Activated T-cell treated with anti-CD3 and anti-CD28 coated beads for 48 hours (primary cell): ENCODE measurements around the gene DOK7.
"Not testable (repeated sequence)": the region's sequence is repeated elsewhere in the genome, so short reads cannot be mapped to it uniquely, and the experiment has no call there.

Source experiments
- DNase-seq: peaks from one replicate; pipeline ENCODE4 v3.0.0-alpha.2; 2020; ENCODE audit warnings: low read depth

DOK7 gene

DNA sequence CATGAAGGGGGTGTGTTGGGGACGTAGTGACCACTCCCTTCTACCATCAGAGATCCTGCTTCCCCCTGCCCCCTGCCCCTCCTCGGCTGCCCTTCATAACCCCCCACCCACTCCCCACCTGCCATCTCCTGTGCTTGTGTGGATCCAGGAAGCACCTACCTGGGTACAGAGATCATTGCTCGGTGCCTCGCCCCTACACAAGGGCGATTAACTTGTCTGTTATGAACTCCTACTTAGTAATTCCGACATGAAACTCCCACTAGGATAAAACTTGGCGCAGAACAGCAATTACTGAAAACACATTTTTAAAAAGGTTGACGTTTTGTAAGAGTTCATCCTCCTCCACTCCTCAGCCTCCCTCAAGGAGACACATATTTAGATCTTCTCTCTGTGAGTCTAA, 80.3 kb downstream of the DOK7 start:
- DNase-seq = not testable (repeated sequence)
